Measurements from ENCODE around the gene TNS3. TPM values are rescaled to one million over a fixed set of nuclear protein-coding genes. Genes with fewer than 3 reads are reported as not detected.
A peak's percentile ranks its signal among the peaks of the same experiment; 100 is the strongest.

Gene TNS3
- total and polyA plus RNA-seq, 2 of the 13 experiments (the other 11 are each of a cell fraction or from before 2014, with no cell fraction given) = 52.9 to 55.7 TPM

GRCh38 chr7:47580811-47581331, 1.0 kb downstream of the TNS3 start (continued):
- TF ChIP-seq CTCF (CRISPR knock-in tag; IDR thresholded peaks at IDR 0.05) (0 out of 2 replicates have a peak, but pooled peaks have one; percentile 31), ZBTB10 (CRISPR knock-in tag; IDR thresholded peaks at IDR 0.05; ENCODE audit: borderline replicate concordance) (0 out of 2 replicates have a peak, but pooled peaks have one; percentile 19), TEAD3 (CRISPR knock-in tag; optimal IDR thresholded peaks at IDR 0.05; ENCODE audit: borderline replicate concordance) (peak; percentile 25), SETDB1 (CRISPR knock-in tag; IDR thresholded peaks at IDR 0.05; ENCODE audit: borderline replicate concordance) (no peak), ZHX1 (CRISPR knock-in tag; IDR thresholded peaks at IDR 0.05; ENCODE audit: low read depth) (no peak), FOXA1 (IDR thresholded peaks at IDR 0.05) (no peak), FOXA1 (CRISPR knock-in tag; IDR thresholded peaks at IDR 0.05) (no peak), HNF1B (CRISPR knock-in tag; IDR thresholded peaks at IDR 0.05) (no peak), POLR2G (IDR thresholded peaks at IDR 0.05; ENCODE audit: low read depth, low read length) (no peak), TFDP1 (CRISPR knock-in tag; IDR thresholded peaks at IDR 0.05; ENCODE audit: borderline replicate concordance) (peak; percentile 10; the same call in 1 of the 2 replicates), ZFP90 (CRISPR knock-in tag; IDR thresholded peaks at IDR 0.05; ENCODE audit: borderline replicate concordance) (no peak), SNAI1 (CRISPR knock-in tag; IDR thresholded peaks at IDR 0.05; ENCODE audit: borderline replicate concordance) (0 out of 2 replicates have a peak, but pooled peaks have one; percentile 39), TARDBP (CRISPR knock-in tag; IDR thresholded peaks at IDR 0.05) (no peak), BRD4 (CRISPR knock-in tag; IDR thresholded peaks at IDR 0.05) (peak; percentile 42; the same call in 1 of the 2 replicates), ELF3 (CRISPR knock-in tag; IDR thresholded peaks at IDR 0.05) (no peak), ARNT2 (CRISPR knock-in tag; IDR thresholded peaks at IDR 0.05; ENCODE audit: low read depth) (no peak), PHB2 (IDR thresholded peaks at IDR 0.05; ENCODE audit: partially characterized antibody) (no peak), ZNF280B (CRISPR knock-in tag; IDR thresholded peaks at IDR 0.05; ENCODE audit: borderline replicate concordance) (0 out of 2 replicates have a peak, but pooled peaks have one; percentile 20)

All from HepG2 (cell line).